GM12878 (cell line): ENCODE data around the gene S100A8. TPM values are rescaled to one million over a fixed set of nuclear protein-coding genes. Genes with fewer than 3 reads are reported as not detected.
A peak's percentile ranks its signal among the peaks of the same experiment; 100 is the strongest.

Experiments
- ATAC-seq: fragments of 200-7000 bp; cut with Tn5 transposase; 3 replicates; pipeline ENCODE4 v1.9.1; 2020; ENCODE audit warnings: mild to moderate bottlenecking, moderate library complexity
- BruUV-seq: library from RNA; stranded (reverse); fragments of 400-500 nt; replicated peaks from 2 replicates; lab custom pipeline; 2021; lab: Mats Ljungman, UMichigan
- CTCF ChIA-PET: fragments of 300-600 bp; sonication (Branson Sonifier 250); formaldehyde crosslinking; extraction: SDS; loops from one replicate; lab custom pipeline; 2021; ENCODE audit warnings: inconsistent platforms; lab: Yijun Ruan, JAX
- POLR2A ChIA-PET: fragments of 350-600 bp; formaldehyde crosslinking; extraction: SDS; loops from one replicate; lab custom pipeline; 2021; ENCODE audit warnings: inconsistent platforms; lab: Charles Lee
- RAD21 ChIA-PET: fragments of 300-600 bp; sonication (Branson Sonifier 250); formaldehyde crosslinking; loops from one replicate; lab custom pipeline; 2023; ENCODE audit warnings: antibody characterized with exemption; ENCODE audit not compliant: unreplicated experiment; lab: Charles Lee
- SMC1A ChIA-PET: fragments of 300-600 bp; sonication (Branson Sonifier 250); formaldehyde crosslinking; loops from one replicate; lab custom pipeline; 2023; ENCODE audit not compliant: unreplicated experiment, uncharacterized antibody; lab: Charles Lee
- DNase-seq: peaks from one replicate; pipeline ENCODE4 v3.0.0-alpha.2; 2011; ENCODE audit warnings: low read depth, low spot score
- FAIRE-seq: peaks from 3 replicates; lab custom pipeline; 2011; peaks lifted over from hg19 to GRCh38; lab: Jason Lieb, UNC
- H2AFZ ChIP-seq: 2 replicates; pipeline ENCODE4 v1.6.0; 2011; ENCODE audit warnings: low read depth, low read length, control low read depth; ENCODE audit not compliant: control insufficient read depth
- H3K27ac ChIP-seq: 2 replicates; pipeline ENCODE4 v1.5.1; 2011; ENCODE audit warnings: control low read depth; ENCODE audit not compliant: control insufficient read depth, insufficient read depth
- H3K27me3 ChIP-seq, 2 experiments: replicated peaks in 1 of 2; 2 replicates each; pipeline versions ENCODE4 v1.6.0 to v1.6.1; 2011; ENCODE audit warnings: low read length in 1 of 2; ENCODE audit not compliant: control insufficient read depth in 2 of 2, insufficient read depth in 2 of 2
- H3K36me3 ChIP-seq, 2 experiments: 2 replicates each; pipeline ENCODE4 v1.5.1; 2011; ENCODE audit warnings: low read length in 1 of 2; ENCODE audit not compliant: control insufficient read depth in 2 of 2, insufficient read depth in 2 of 2
- H3K4me1 ChIP-seq: 2 replicates; pipeline ENCODE4 v1.6.1; 2011; ENCODE audit warnings: mild to moderate bottlenecking, low read length, moderate library complexity, mixed read lengths; ENCODE audit not compliant: control insufficient read depth, insufficient read depth
- H3K4me2 ChIP-seq: 2 replicates; pipeline ENCODE4 v1.6.0; 2011; ENCODE audit warnings: control low read depth; ENCODE audit not compliant: control insufficient read depth, insufficient read depth
- H3K4me3 ChIP-seq: fragments of 200-600 bp; sonication (generic); 2 replicates; pipeline ENCODE4 v1.5.1; 2016
- H3K79me2 ChIP-seq: 2 replicates; pipeline ENCODE4 v1.6.0; 2011; ENCODE audit warnings: low read length; ENCODE audit not compliant: control insufficient read depth, insufficient read depth
- H3K9ac ChIP-seq: 2 replicates; pipeline ENCODE4 v1.8.0; 2011; ENCODE audit warnings: low read length, control low read depth, mixed read lengths; ENCODE audit not compliant: control insufficient read depth, insufficient read depth
- H3K9me3 ChIP-seq: replicated peaks from 3 replicates; pipeline ENCODE4 v1.5.1; 2011; ENCODE audit warnings: mild to moderate bottlenecking, low read length; ENCODE audit not compliant: control insufficient read depth, insufficient read depth
- H4K20me1 ChIP-seq: 2 replicates; pipeline ENCODE4 v1.6.0; 2011; ENCODE audit not compliant: control insufficient read depth, insufficient read depth
- CBX3 ChIP-seq: fragments of 200-600 bp; sonication (generic); IDR thresholded peaks from 2 replicates; pipeline ENCODE4 v1.6.1; 2016; ENCODE audit warnings: low read depth, borderline replicate concordance
- CHD1 ChIP-seq: IDR thresholded peaks from 2 replicates; pipeline ENCODE4 v1.6.1; 2012; ENCODE audit warnings: low read depth, low read length, improper control_type of control experiment
- CREB1 ChIP-seq: IDR thresholded peaks from 2 replicates; pipeline ENCODE4 v1.6.1; 2012; ENCODE audit warnings: low read depth, mild to moderate bottlenecking, inconsistent platforms
- DPF2 ChIP-seq: fragments of 450-650 bp; IDR thresholded peaks from 2 replicates; pipeline ENCODE4 v1.6.1; 2017; ENCODE audit warnings: mild to moderate bottlenecking
- EP300 ChIP-seq, 2 experiments: fragments of 150-350 bp in 1 of 2; IDR thresholded peaks; 2 replicates each; pipeline ENCODE4 v1.6.1; 2011 to 2012; ENCODE audit warnings: low read depth in 2 of 2, low read length in 2 of 2, borderline replicate concordance in 1 of 2, improper control_type of control experiment in 1 of 2, inconsistent platforms in 1 of 2; ENCODE audit not compliant: control insufficient read depth in 1 of 2
- ESRRA ChIP-seq: IDR thresholded peaks from 2 replicates; pipeline ENCODE4 v1.6.1; 2012; ENCODE audit warnings: mild to moderate bottlenecking, low read length, improper control_type of control experiment
- GATAD2B ChIP-seq: fragments of 450-650 bp; conservative IDR thresholded peaks from 2 replicates; pipeline ENCODE4 v1.6.1; 2017; ENCODE audit warnings: low read depth, mild to moderate bottlenecking, moderate library complexity
- IKZF1 ChIP-seq: fragments of 450-650 bp; conservative IDR thresholded peaks from 2 replicates; pipeline ENCODE4 v1.6.1; 2017; ENCODE audit warnings: antibody characterized with exemption, mild to moderate bottlenecking
- LARP7 ChIP-seq: fragments of 450-650 bp; IDR thresholded peaks from 2 replicates; pipeline ENCODE4 v1.6.1; 2017; ENCODE audit warnings: mild to moderate bottlenecking
- MEF2B ChIP-seq: fragments of 450-650 bp; IDR thresholded peaks from 2 replicates; pipeline ENCODE4 v1.6.1; 2018; ENCODE audit warnings: mild to moderate bottlenecking, moderate library complexity; ENCODE audit not compliant: partially characterized antibody, poor library complexity, severe bottlenecking
- MTA2 ChIP-seq: fragments of 450-650 bp; IDR thresholded peaks from 2 replicates; pipeline ENCODE4 v1.6.1; 2016; ENCODE audit warnings: low read depth, mild to moderate bottlenecking, moderate library complexity
- MYC ChIP-seq: IDR thresholded peaks from 2 replicates; pipeline ENCODE4 v1.6.1; 2011; ENCODE audit warnings: mild to moderate bottlenecking, low read length, moderate library complexity, inconsistent platforms; ENCODE audit not compliant: insufficient read depth, insufficient replicate concordance, insufficient read length, severe bottlenecking
- NFIC ChIP-seq: IDR thresholded peaks from 2 replicates; pipeline ENCODE4 v1.6.1; 2012; ENCODE audit warnings: low read depth, mild to moderate bottlenecking, inconsistent platforms, low read length, moderate library complexity
- POLR2AphosphoS2 ChIP-seq: IDR thresholded peaks from 2 replicates; pipeline ENCODE4 v1.6.1; 2011; ENCODE audit warnings: low read depth, mild to moderate bottlenecking, low read length, improper control_type of control experiment, moderate library complexity
- RAD21 ChIP-seq: IDR thresholded peaks from 2 replicates; pipeline ENCODE4 v1.6.1; 2011; ENCODE audit warnings: mild to moderate bottlenecking, low read depth, low read length, moderate library complexity; ENCODE audit not compliant: insufficient read depth
- RELA ChIP-seq: fragments of 450-650 bp; IDR thresholded peaks from 2 replicates; pipeline ENCODE4 v1.8.0; 2014; ENCODE audit warnings: borderline replicate concordance; ENCODE audit not compliant: partially characterized antibody
- RELB ChIP-seq: fragments of 450-650 bp; IDR thresholded peaks from 2 replicates; pipeline ENCODE4 v1.6.1; 2017; ENCODE audit warnings: low read depth, mild to moderate bottlenecking, moderate library complexity
- RUNX3 ChIP-seq: IDR thresholded peaks from 2 replicates; pipeline ENCODE4 v1.6.1; 2012; ENCODE audit warnings: low read length, inconsistent platforms
- SPI1 ChIP-seq: IDR thresholded peaks from 2 replicates; pipeline ENCODE4 v1.6.1; 2011; ENCODE audit warnings: low read depth, mild to moderate bottlenecking, low read length, moderate library complexity, borderline replicate concordance; ENCODE audit not compliant: insufficient read depth
- TAF1 ChIP-seq: IDR thresholded peaks from 2 replicates; pipeline ENCODE4 v1.6.1; 2011; ENCODE audit warnings: mild to moderate bottlenecking, low read depth, low read length, borderline replicate concordance
- TARDBP ChIP-seq: IDR thresholded peaks from 2 replicates; pipeline ENCODE4 v1.6.1; 2016; ENCODE audit warnings: borderline replicate concordance
- YY1 ChIP-seq: IDR thresholded peaks from 2 replicates; pipeline ENCODE4 v1.6.1; 2011; ENCODE audit warnings: low read depth, mild to moderate bottlenecking, low read length
- ZNF384 ChIP-seq: IDR thresholded peaks from 2 replicates; pipeline ENCODE4 v1.6.1; 2012; ENCODE audit warnings: low read depth, mild to moderate bottlenecking, low read length, improper control_type of control experiment, borderline replicate concordance
- WGBS: methylation state at CpG from one replicate; pipeline ENCODE4 v1.1.6; 2016; ENCODE audit warnings: low lambda C conversion rate; ENCODE audit not compliant: insufficient replicate concordance, insufficient coverage; ENCODE audit errors: missing lambda C conversion rate; 5-methylcytosine and 5-hydroxymethylcytosine counted together
- in situ Hi-C: fragments of 300-500 bp; cut with MboI; formaldehyde crosslinking; loops from 9 replicates; pipeline ENCODE4 v1.14.3; 2018; ENCODE audit warnings: mixed read lengths
- intact Hi-C: fragments of 100-400 bp; cut with micrococcal nuclease; formaldehyde crosslinking; loops from one replicate; pipeline ENCODE4 v1.14.2; 2022; ENCODE audit not compliant: unreplicated experiment
- polyA plus RNA-seq, 11 experiments: library from polyadenylated mRNA; depleted of rRNA in 4 of 11; unstranded in 6 of 11; stranded (reverse) in 5 of 11; fragments of >200 nt; fragmentation: Nextera tagmentation in 4 of 11; fragmentation: Illumina TruSeq in 1 of 11; extraction: Ambion mirVana in 4 of 11; extraction: Trizol in 1 of 11; gene quantifications; 1 replicate in 1 of 11; 2 replicates in 10 of 11; pipeline versions ENCODE4 v1.2.1 to v1.2.3, GENCODE V29; 2011 to 2016; ENCODE audit warnings: inconsistent platforms in 2 of 11, missing spikeins in 2 of 11, low read depth in 1 of 11
- total RNA-seq, 4 experiments: library from RNA; depleted of rRNA in 3 of 4; stranded (reverse); fragments of >200 nt in 3 of 4; fragmentation: Illumina TruSeq in 1 of 4; extraction: Trizol in 1 of 4; gene quantifications; 2 replicates each; pipeline versions ENCODE4 v1.2.1 to v1.2.3, GENCODE V29; 2013 to 2021

Gene S100A8
- total and polyA plus RNA-seq, 10 of the 15 experiments (the other 5 are each of a cell fraction or from before 2014, with no cell fraction given), result 0.28 TPM; not detected in 9

- H2AFZ ChIP-seq, result peak overlapping the region; percentile 21; the same call in 1 of the 2 replicates
- DNase-seq (no peak), ATAC-seq (peak; percentile 34), FAIRE-seq (no peak)
- H3K27ac ChIP-seq, result peak overlapping the region; percentile 86
- H4K20me1 ChIP-seq, result no peaks in the 10 kb centered on the region
- peak overlapping the region; percentile 5; the same call in 1 of the 2 replicates for H3K4me3 ChIP-seq
- H3K79me2 ChIP-seq, result peaks cover 17% of the 10 kb centered on the region
- ChIA-PET CTCF (interaction anchor here (0.6 to 5.8 kb wide), 15 partner anchors 7 to 1998 kb away, joined by 3 to 54 read pairs (median 4); no protein-coding TSS in a partner anchor), POLR2A (interaction anchor here (0.5 to 2.6 kb wide), 8 partner anchors 9 to 1204 kb away, joined by 3 to 10 read pairs (median 4); partner anchors contain the start of gene S100A6), SMC1A (interaction anchor here (0.7 to 1.9 kb wide), 15 partner anchors 9 to 397 kb away, joined by 3 to 12 read pairs (median 4); partner anchors contain the start of gene S100A6), RAD21 (interaction anchor here (0.7 to 2.4 kb wide), 16 partner anchors 9 to 397 kb away, joined by 3 to 16 read pairs (median 4); partner anchors contain the start of genes PGLYRP3, S100A2 and S100A9)
- peak overlapping the region; percentile 79 for H3K4me2 ChIP-seq
- no TSS peak for BruUV-seq
- H3K36me3 ChIP-seq, result no peaks in the 10 kb centered on the region
- no peaks in the 10 kb centered on the region for H3K9me3 ChIP-seq
- H3K9ac ChIP-seq, result peak overlapping the region; percentile 70
- WGBS, result 0% methylated on average over 6 of the region's 6 CpGs
- H3K27me3 ChIP-seq, result no peaks in the 10 kb centered on the region
- in situ Hi-C loops, result no loop called here
- peaks cover 32% of the 10 kb centered on the region for H3K4me1 ChIP-seq
- intact Hi-C loops, result no loop called here
- TF ChIP-seq NFIC (0 out of 2 replicates have a peak, but pooled peaks have one; percentile 7), ZNF384 (peak; percentile 78; the same call in 1 of the 2 replicates), CBX3 (no peak), RELA (peak; percentile 7), DPF2 (0 out of 2 replicates have a peak, but pooled peaks have one; percentile 10), ESRRA (no peak), IKZF1 (peak; percentile 6), GATAD2B (no peak), LARP7 (no peak), POLR2AphosphoS2 (no peak), MEF2B (peak; percentile 78), TAF1 (no peak), SPI1 (peak; percentile 48; the same call in 1 of the 2 replicates), RELB (peak; percentile 79; the same call in 1 of the 2 replicates), RAD21 (no peak), RUNX3 (peak; percentile 81), EP300 (IDR thresholded peaks at IDR 0.05; ENCODE audit: borderline replicate concordance in 1 of 2, control insufficient read depth in 1 of 2, low read depth in 2 of 2, low read length in 2 of 2) (no peak; a peak in 2 of 4 replicates), CHD1 (no peak), MTA2 (0 out of 2 replicates have a peak, but pooled peaks have one; percentile 9), CREB1 (no peak), MYC (no peak), YY1 (0 out of 2 replicates have a peak, but pooled peaks have one; percentile 22), TARDBP (no peak)
Observed at GRCh38 chr1:153346077-153346723, 44.7 kb downstream of the S100A8 start.
